H9 (cell line): ENCODE measurements around the gene PRKD2. TPM values are rescaled to one million over a fixed set of nuclear protein-coding genes. Genes with fewer than 3 reads are reported as not detected.

Source experiments
- DNase-seq: peaks from one replicate; pipeline ENCODE4 v3.0.0-alpha.2; 2017
- H2AFZ ChIP-seq: one replicate; pipeline ENCODE4 v1.6.1; 2013; ENCODE audit warnings: mild to moderate bottlenecking, low read length, control low read depth, moderate library complexity
- H2AK5ac ChIP-seq: 2 replicates; pipeline ENCODE4 v1.6.1; 2013; ENCODE audit warnings: low read length, control low read depth, mixed read lengths; ENCODE audit not compliant: insufficient read length
- H2BK120ac ChIP-seq: one replicate; pipeline ENCODE4 v1.6.1; 2013; ENCODE audit warnings: low read depth, mild to moderate bottlenecking, low read length, control low read depth, inconsistent platforms; ENCODE audit not compliant: poor library complexity, severe bottlenecking
- H2BK12ac ChIP-seq: 2 replicates; pipeline ENCODE4 v1.6.1; 2013; ENCODE audit warnings: low read length, control low read depth, mixed read lengths, low read depth; ENCODE audit not compliant: insufficient read length
- H2BK15ac ChIP-seq: 2 replicates; pipeline ENCODE4 v1.6.1; 2013; ENCODE audit warnings: low read depth, low read length, control low read depth
- H2BK20ac ChIP-seq: one replicate; pipeline ENCODE4 v1.6.1; 2013; ENCODE audit warnings: low read depth, mild to moderate bottlenecking, low read length, control low read depth, inconsistent platforms; ENCODE audit not compliant: poor library complexity, severe bottlenecking
- H2BK5ac ChIP-seq: 2 replicates; pipeline ENCODE4 v1.6.1; 2013; ENCODE audit warnings: low read length, control low read depth, mixed read lengths; ENCODE audit not compliant: insufficient read length
- H3K14ac ChIP-seq: 2 replicates; pipeline ENCODE4 v1.6.1; 2013; ENCODE audit warnings: low read length, control low read depth; ENCODE audit not compliant: insufficient read depth
- H3K18ac ChIP-seq: 2 replicates; pipeline ENCODE4 v1.6.1; 2013; ENCODE audit warnings: low read depth, mild to moderate bottlenecking, mixed read lengths, low read length, control low read depth; ENCODE audit not compliant: insufficient read length
- H3K23ac ChIP-seq: 2 replicates; pipeline ENCODE4 v1.6.1; 2013; ENCODE audit warnings: low read length, control low read depth, mixed read lengths, low read depth; ENCODE audit not compliant: insufficient read length
- H3K23me2 ChIP-seq: 2 replicates; pipeline ENCODE4 v1.6.1; 2013; ENCODE audit warnings: low read depth, mild to moderate bottlenecking, mixed read lengths, low read length, control low read depth; ENCODE audit not compliant: insufficient read length, poor library complexity, severe bottlenecking
- H3K27ac ChIP-seq: 2 replicates; pipeline ENCODE4 v1.5.1; 2013; ENCODE audit warnings: low read length, control low read depth, mixed read lengths, low read depth; ENCODE audit not compliant: insufficient read length
- H3K27me3 ChIP-seq: 2 replicates; pipeline ENCODE4 v1.6.1; 2013; ENCODE audit warnings: low read length, control low read depth, inconsistent platforms; ENCODE audit not compliant: insufficient read depth
- H3K4ac ChIP-seq: 2 replicates; pipeline ENCODE4 v1.6.1; 2013; ENCODE audit warnings: low read depth, mild to moderate bottlenecking, control low read depth, inconsistent platforms, low read length, moderate library complexity
- H3K4me1 ChIP-seq: 2 replicates; pipeline ENCODE4 v1.6.1; 2013; ENCODE audit warnings: low read length, control low read depth, inconsistent platforms; ENCODE audit not compliant: insufficient read depth
- H3K4me2 ChIP-seq: 2 replicates; pipeline ENCODE4 v1.6.1; 2013; ENCODE audit warnings: low read length, control low read depth, mixed read lengths; ENCODE audit not compliant: insufficient read length, insufficient read depth
- H3K56ac ChIP-seq: 2 replicates; pipeline ENCODE4 v1.6.1; 2013; ENCODE audit warnings: low read depth, mild to moderate bottlenecking, mixed read lengths, low read length, control low read depth; ENCODE audit not compliant: insufficient read length
- H3K79me1 ChIP-seq: 2 replicates; pipeline ENCODE4 v1.6.1; 2013; ENCODE audit warnings: low read depth, mild to moderate bottlenecking, moderate library complexity, low read length, control low read depth, inconsistent platforms; ENCODE audit not compliant: insufficient read depth, poor library complexity, severe bottlenecking
- H3K79me2 ChIP-seq: 2 replicates; pipeline ENCODE4 v1.6.1; 2013; ENCODE audit warnings: low read length, control low read depth, inconsistent platforms; ENCODE audit not compliant: insufficient read depth
- H3K9ac ChIP-seq: 2 replicates; pipeline ENCODE4 v1.6.1; 2013; ENCODE audit warnings: low read length, control low read depth, mixed read lengths; ENCODE audit not compliant: insufficient read length; ENCODE audit errors: extremely low read depth
- H3K9me3 ChIP-seq: one replicate; pipeline ENCODE4 v1.6.1; 2013; ENCODE audit warnings: low read depth, low read length, inconsistent platforms; ENCODE audit not compliant: control insufficient read depth
- H3T11ph ChIP-seq: one replicate; pipeline ENCODE4 v1.6.1; 2013; ENCODE audit warnings: mild to moderate bottlenecking, low read length, control low read depth, inconsistent platforms
- H4K20me1 ChIP-seq: one replicate; pipeline ENCODE4 v1.6.1; 2013; ENCODE audit not compliant: control insufficient read depth, insufficient read length, insufficient read depth
- H4K5ac ChIP-seq: 2 replicates; pipeline ENCODE4 v1.6.1; 2013; ENCODE audit warnings: low read depth, mild to moderate bottlenecking, mixed read lengths, low read length, control low read depth; ENCODE audit not compliant: insufficient read length
- H4K8ac ChIP-seq: replicated peaks from 2 replicates; pipeline ENCODE4 v1.6.1; 2013; ENCODE audit warnings: low read length, control low read depth, mixed read lengths, low read depth; ENCODE audit not compliant: insufficient read length
- H4K91ac ChIP-seq: 2 replicates; pipeline ENCODE4 v1.6.1; 2013; ENCODE audit warnings: low read depth, mild to moderate bottlenecking, moderate library complexity, mixed read lengths, low read length, control low read depth; ENCODE audit not compliant: insufficient read length
- H3K27ac Mint-ChIP-seq, 3 experiments: 2 replicates in 2 of 3; 3 replicates in 1 of 3; pipeline ENCODE4 v1.8.0; 2020 to 2021; ENCODE audit warnings: mixed read lengths in 3 of 3, mild to moderate bottlenecking in 1 of 3, moderate library complexity in 1 of 3
- H3K27me3 Mint-ChIP-seq: 2 replicates; pipeline ENCODE4 v1.8.0; 2021; ENCODE audit warnings: low read depth, mild to moderate bottlenecking, moderate library complexity, mixed read lengths
- H3K36me3 Mint-ChIP-seq, 3 experiments: 2 replicates in 2 of 3; 3 replicates in 1 of 3; pipeline ENCODE4 v1.8.0; 2020 to 2021; ENCODE audit warnings: low read depth in 3 of 3, mixed read lengths in 3 of 3; ENCODE audit not compliant: insufficient read depth in 1 of 3
- H3K4me1 Mint-ChIP-seq, 2 experiments: 2 replicates each; pipeline ENCODE4 v1.8.0; 2020; ENCODE audit warnings: mixed read lengths in 2 of 2
- H3K4me3 Mint-ChIP-seq, 2 experiments: 2 replicates in 1 of 2; 3 replicates in 1 of 2; pipeline ENCODE4 v1.8.0; 2020 to 2021; ENCODE audit warnings: mild to moderate bottlenecking in 2 of 2, mixed read lengths in 2 of 2, moderate library complexity in 1 of 2
- H3K9me3 Mint-ChIP-seq, 2 experiments: 2 replicates in 1 of 2; 3 replicates in 1 of 2; pipeline ENCODE4 v1.8.0; 2020; ENCODE audit warnings: mild to moderate bottlenecking in 2 of 2, mixed read lengths in 2 of 2, moderate library complexity in 1 of 2
- WGBS: extraction: QIAGEN DNeasy Blood & Tissue Kit; methylation state at CpG from one replicate; pipeline ENCODE4 v1.1.7; 2013; ENCODE audit warnings: missing lambda C conversion rate, low lambda C conversion rate, mixed read lengths; ENCODE audit not compliant: insufficient read length; ENCODE audit errors: extremely low coverage; 5-methylcytosine and 5-hydroxymethylcytosine counted together
- total RNA-seq: library from RNA; stranded (reverse); gene quantifications from 2 replicates; pipeline ENCODE4 v1.2.1, GENCODE V29; 2021
- TF ChIP-seq, protein P1 (sequence below): fragments of 200-600 bp; sonication (generic); conservative IDR thresholded peaks from 3 replicates; pipeline ENCODE4 v1.8.0; 2021; ENCODE audit warnings: antibody characterized with exemption, mild to moderate bottlenecking

The PRKD2 gene
- total RNA-seq, 1 experiment from 2014 or later = 60.7 TPM

DNA sequence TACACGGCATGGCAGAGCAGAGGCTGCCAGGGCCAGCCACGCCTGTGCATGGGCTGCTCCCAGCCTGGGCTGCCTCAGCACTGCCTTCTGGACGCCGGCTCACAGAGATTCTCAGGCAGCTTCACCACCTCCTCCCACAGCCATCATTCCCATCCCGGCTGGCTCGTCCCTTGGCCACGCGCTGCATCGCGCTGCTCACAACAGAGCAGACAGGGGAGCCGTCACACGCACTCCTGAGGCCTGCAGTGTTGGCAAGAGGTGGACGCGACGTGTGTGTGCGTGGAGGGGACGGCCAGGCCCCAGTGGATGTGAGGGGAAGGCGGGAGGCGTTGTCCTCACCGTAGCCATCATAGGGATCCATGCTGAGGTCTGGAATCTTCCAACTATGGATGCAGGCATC, 7.6 kb upstream of the PRKD2 start:
- no peak overlapping the region for H3K4ac ChIP-seq
- peak overlapping the region in 2 of 3 experiments; percentile 62; a peak in 4 of 7 replicates for H3K27ac Mint-ChIP-seq
- H2BK15ac ChIP-seq = no peak overlapping the region
- H4K8ac ChIP-seq = no peak overlapping the region
- H2BK5ac ChIP-seq = no peak overlapping the region
- no peak overlapping the region for H3T11ph ChIP-seq
- H3K56ac ChIP-seq = no peak overlapping the region
- H3K79me2 ChIP-seq = no peaks in the 10 kb centered on the region
- no CpG with 5 or more reads among the region's 20 CpGs for WGBS
- H3K79me1 ChIP-seq = no peaks in the 10 kb centered on the region
- H4K91ac ChIP-seq = no peak overlapping the region
- H3K27ac ChIP-seq = no peak overlapping the region
- no peaks in the 10 kb centered on the region for H3K9me3 ChIP-seq
- H3K4me1 Mint-ChIP-seq = peaks cover 14 to 27% of the 10 kb centered on the region in 2 experiments
- no peak overlapping the region for H3K9ac ChIP-seq
- no peak overlapping the region for H2BK12ac ChIP-seq
- TF ChIP-seq, protein P1, sequence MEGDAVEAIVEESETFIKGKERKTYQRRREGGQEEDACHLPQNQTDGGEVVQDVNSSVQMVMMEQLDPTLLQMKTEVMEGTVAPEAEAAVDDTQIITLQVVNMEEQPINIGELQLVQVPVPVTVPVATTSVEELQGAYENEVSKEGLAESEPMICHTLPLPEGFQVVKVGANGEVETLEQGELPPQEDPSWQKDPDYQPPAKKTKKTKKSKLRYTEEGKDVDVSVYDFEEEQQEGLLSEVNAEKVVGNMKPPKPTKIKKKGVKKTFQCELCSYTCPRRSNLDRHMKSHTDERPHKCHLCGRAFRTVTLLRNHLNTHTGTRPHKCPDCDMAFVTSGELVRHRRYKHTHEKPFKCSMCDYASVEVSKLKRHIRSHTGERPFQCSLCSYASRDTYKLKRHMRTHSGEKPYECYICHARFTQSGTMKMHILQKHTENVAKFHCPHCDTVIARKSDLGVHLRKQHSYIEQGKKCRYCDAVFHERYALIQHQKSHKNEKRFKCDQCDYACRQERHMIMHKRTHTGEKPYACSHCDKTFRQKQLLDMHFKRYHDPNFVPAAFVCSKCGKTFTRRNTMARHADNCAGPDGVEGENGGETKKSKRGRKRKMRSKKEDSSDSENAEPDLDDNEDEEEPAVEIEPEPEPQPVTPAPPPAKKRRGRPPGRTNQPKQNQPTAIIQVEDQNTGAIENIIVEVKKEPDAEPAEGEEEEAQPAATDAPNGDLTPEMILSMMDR = no peak
- H2BK120ac ChIP-seq = no peak overlapping the region
- DNase-seq = no peak
- H3K27me3 ChIP-seq = no peaks in the 10 kb centered on the region
- H3K27me3 Mint-ChIP-seq = no peaks in the 10 kb centered on the region; the same call in 1 of the 2 replicates
- H3K18ac ChIP-seq = no peak overlapping the region
- H2AFZ ChIP-seq = no peak overlapping the region
- H3K4me1 ChIP-seq = no peaks in the 10 kb centered on the region
- peaks cover 45 to 80% (median 80%) of the 10 kb centered on the region in 3 experiments for H3K36me3 Mint-ChIP-seq
- no peaks in the 10 kb centered on the region for H3K23me2 ChIP-seq
- H2BK20ac ChIP-seq = no peak overlapping the region
- H3K14ac ChIP-seq = no peak overlapping the region
- no peaks in the 10 kb centered on the region for H3K9me3 Mint-ChIP-seq
- H4K20me1 ChIP-seq = no peaks in the 10 kb centered on the region
- no peak overlapping the region for H3K4me3 Mint-ChIP-seq
- no peak overlapping the region for H3K4me2 ChIP-seq
- H3K23ac ChIP-seq = no peak overlapping the region
- no peak overlapping the region for H2AK5ac ChIP-seq
- H4K5ac ChIP-seq = no peak overlapping the region
